HG03175 (cell line): Measurements from ENCODE around the gene SERPINE3.

ENCODE experiments used
- ATAC-seq: cut with Tn5 transposase; IDR thresholded peaks from one replicate; pipeline ENCODE4 v1.9.1; 2021; ENCODE audit warnings: mild to moderate bottlenecking, moderate library complexity; ENCODE audit not compliant: unreplicated experiment

The SERPINE3 gene

GRCh38 chr13:51327961-51328360 lies 11.5 kb upstream of the SERPINE3 start:
- ATAC-seq = no peak

- ATAC-seq = no peak
These were observed 11.0 kb upstream of the SERPINE3 start for GRCh38 chr13:51328488-51328887.

GRCh38 chr13:51329606-51330005 lies 9.9 kb upstream of the SERPINE3 start:
- ATAC-seq = no peak

DNA sequence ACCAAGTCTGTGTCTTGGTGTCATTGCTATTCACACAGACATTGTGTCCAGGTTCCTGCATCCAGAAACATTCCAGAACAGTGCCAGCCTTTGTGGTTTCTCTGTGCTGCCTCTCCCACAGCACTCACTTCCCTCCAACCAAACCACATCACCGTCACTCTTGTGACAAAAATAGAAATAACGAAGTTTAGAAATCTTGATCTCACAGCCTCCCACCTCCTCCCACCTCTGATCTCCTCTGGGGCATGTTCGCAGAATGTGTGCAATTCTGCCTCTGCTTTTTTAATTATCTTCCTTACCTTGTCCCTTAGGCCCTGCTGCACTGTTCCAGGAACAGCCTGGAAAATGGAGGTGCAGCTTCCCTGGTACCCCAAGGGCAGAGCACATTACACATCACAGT lies 8.7 kb upstream of the SERPINE3 start:
- ATAC-seq = peak; percentile 38

DNA sequence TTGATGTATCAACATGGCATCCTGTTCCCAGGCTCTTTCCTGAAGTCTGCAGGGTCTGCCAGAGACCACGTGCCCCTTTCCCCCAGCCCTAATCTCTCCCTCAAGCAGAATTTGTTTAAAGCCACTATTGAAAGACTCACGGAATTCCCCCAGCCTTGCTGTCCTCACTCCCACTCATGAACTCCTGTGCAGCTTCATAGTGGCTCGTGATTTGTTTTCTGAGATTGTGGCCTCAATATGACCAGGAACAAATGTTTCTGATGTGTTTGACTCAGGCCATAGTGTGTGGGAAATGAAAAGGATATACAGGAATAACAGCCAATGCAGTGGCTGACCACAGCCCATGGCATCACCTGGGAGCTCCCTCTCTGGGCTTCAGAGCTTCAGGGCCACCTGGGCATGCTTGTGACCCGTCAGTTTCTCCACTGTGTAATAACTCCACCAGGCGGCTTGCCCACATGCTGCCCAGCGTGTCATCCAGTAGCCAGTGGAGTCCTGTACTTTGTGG lies 8.1 kb upstream of the SERPINE3 start:
- ATAC-seq = no peak

DNA sequence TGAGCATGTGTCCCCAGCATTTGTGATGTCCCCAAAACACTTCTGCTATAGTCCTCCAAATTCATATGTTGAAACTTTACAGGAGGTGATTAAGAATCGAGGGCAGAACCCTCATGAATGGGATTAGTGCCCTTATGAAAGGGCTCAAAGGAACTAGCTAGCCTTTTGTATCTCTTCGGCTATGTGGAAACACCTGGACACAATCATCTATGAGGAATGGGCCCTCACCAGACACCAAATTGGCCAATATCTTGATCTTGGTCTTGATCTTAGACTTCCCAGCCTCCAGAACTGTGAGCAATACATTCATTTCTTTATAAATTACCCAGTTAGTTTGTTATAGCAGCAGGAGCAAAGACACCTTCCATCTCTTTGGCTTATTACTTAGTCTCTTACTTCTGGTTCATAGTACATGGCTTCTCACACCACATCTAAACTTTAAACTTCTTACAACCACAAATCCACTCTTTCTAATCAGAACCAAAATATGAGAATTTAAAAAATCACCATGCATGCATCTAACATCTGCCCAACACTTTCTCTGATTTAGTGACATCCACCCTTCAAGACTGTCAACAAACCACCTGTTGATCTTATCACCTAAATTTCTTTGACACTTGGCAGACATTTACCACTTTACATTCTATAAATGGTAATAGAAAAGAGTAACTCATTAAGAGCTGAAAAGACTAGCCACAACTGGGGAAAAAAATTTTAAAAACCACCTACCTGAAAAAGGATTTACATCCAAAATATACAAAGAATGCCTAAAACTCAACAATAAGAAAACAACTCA lies 6.7 kb upstream of the SERPINE3 start:
- ATAC-seq = no peak

DNA sequence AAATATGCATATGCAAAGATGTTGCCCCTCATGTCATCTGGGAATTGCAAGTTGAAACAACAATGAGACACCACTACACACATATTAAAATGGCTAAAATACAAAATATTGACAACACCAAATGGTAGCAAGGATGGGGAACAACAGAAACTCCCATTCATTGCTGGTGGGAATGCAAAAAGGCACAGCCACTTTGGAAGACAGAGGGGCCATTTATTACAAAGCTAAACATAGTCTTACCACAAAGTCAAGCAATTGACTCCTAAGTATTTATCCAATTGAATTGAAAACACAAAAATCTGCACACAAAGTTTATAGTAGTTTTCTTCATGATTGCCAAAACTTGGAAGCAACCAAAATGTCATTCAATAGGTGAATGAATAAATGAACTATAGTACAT lies 6.1 kb upstream of the SERPINE3 start:
- no peak for ATAC-seq

DNA sequence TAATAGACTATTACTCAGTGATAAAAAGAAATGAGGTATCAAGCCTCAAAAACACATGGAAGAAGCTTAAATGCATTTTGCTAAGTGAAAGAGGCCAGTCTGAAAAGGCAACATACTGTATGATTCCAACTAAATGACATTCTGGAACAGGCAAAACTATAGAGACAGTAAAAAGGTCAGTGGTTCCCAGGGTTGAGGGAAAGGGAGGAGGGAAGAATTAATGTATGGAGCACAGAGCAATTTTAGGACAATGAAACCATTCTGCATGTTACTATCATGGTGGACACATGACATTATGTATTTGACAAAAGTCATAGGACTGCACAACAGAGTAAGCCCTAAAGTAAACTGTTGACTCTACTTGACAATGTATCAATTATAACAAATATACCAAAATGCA lies 5.7 kb upstream of the SERPINE3 start:
- ATAC-seq = no peak

GRCh38 chr13:51336746-51337145 lies 2.7 kb upstream of the SERPINE3 start:
- ATAC-seq = no peak

GRCh38 chr13:51339952-51340732 lies 651 bp downstream of the SERPINE3 start:
- no peak for ATAC-seq

DNA sequence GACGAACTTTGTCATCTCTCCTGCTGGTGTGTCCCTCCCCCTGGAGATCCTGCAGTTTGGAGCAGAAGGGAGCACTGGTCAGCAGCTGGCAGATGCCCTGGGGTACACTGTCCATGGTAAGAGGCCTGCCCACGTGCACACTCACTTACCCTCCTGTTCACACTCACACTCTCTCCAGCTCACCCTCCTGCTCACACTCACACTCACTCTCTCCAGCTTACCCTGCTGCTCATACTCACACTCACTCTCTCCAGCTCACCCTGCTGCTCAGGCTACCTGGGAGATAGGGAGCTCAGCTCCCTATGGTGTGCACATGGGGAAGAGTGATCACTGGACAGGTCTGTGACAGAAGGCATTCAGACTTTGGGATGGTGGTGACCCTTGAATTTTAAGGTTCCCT lies 1.7 kb downstream of the SERPINE3 start:
- ATAC-seq = no peak

GRCh38 chr13:51341791-51342190 lies 2.3 kb downstream of the SERPINE3 start:
- no peak for ATAC-seq

- no peak for ATAC-seq
These were observed 3.2 kb downstream of the SERPINE3 start for GRCh38 chr13:51342706-51343105.

DNA sequence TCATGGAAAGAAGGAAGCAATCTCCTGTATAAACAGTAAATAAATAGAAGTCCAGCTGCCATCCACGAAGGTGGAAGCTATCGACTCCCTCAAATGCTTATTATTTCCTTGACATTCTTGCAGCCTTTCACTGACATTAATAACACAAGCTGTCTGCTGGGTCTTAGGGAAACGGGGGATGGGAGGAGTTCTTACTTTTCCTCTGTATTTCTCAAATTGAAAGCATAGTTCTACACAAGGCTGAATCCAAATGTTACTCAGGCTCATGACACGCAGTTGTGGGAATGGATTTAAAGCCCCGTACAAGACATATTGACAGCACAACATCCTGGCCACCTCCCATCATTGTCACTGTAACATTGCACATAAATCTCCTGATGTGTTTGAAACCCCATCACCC lies 4.0 kb downstream of the SERPINE3 start:
- ATAC-seq = no peak

- peak; percentile 49 for ATAC-seq
These were observed 6.9 kb downstream of the SERPINE3 start for GRCh38 chr13:51346397-51346796.

- ATAC-seq = no peak
These were observed 7.6 kb downstream of the SERPINE3 start for GRCh38 chr13:51347099-51347498.

DNA sequence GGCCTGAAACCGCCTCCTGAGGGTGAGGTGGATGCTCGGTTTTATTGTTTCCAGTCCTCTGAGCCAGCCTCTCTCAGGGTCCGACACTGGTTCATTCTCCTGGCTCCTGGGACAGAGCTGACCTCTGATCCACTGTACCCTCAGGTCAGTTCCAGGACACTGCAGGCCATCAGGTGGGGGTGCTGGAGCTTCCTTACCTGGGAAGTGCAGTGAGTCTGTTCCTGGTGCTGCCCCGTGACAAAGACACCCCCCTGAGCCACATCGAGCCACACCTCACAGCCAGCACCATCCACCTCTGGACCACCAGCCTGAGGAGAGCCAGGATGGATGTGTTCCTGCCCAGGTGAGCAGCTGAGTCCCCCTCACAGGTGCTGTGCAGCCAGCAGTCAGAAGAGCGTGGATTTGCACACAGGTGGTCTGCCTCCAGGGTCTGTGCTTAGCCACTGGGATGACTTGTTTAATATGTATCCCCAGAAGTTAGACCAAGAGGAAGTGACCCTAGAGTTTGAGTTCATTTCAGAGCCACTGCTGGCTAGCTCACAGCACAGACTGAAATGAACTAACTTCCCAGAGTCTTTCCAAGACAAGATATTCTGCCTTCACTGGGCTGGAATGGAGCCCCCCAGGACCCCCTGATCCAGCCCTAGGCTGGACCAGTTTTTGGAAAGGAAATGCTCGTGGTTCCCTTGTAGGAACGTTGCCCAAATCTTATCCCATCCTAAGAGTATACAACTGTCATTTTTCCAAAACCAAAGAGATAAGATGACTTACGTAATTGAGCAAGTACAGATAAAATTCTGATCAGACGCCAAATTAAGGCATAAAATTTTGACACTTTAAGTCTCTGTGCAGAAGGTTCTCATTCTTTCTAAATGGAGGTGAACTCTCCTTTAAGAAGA lies 8.8 kb downstream of the SERPINE3 start:
- no peak for ATAC-seq

DNA sequence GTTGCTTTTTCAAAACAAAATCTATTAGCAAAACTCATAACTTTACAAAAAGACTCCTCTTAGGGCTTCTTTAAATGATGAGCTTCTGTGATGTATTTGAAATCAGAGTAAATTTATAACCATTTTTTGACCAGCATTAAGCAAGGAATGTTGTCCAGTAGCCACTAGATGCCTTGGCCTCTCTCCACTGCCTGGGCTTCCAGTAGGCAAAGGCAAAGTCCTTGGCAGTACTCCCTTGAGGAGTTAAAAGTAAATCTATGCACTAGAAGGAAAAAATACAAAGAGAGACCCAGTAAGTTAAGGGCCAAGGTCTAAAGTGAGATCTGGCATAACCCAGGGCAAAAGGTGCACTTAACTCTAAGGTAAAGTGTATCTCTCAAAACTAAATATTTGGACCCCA lies 9.5 kb downstream of the SERPINE3 start:
- no peak for ATAC-seq

GRCh38 chr13:51355217-51355616 lies 15.7 kb downstream of the SERPINE3 start:
- ATAC-seq = no peak

GRCh38 chr13:51357928-51358595 lies 18.6 kb downstream of the SERPINE3 start:
- no peak for ATAC-seq

- ATAC-seq = no peak
These were observed 19.9 kb downstream of the SERPINE3 start for GRCh38 chr13:51359352-51359751.
